NCI-H69 (cell line): ENCODE results near the gene PIK3R4.

Experiments
- DNase-seq: peaks from one replicate; lab custom pipeline; 2025; lab: John Stamatoyannopoulos, UW

Gene PIK3R4

GRCh38 chr3:130640027-130640426, 106.6 kb downstream of the PIK3R4 start:
- no peak for DNase-seq

- no peak for DNase-seq
These were observed 110.0 kb downstream of the PIK3R4 start for GRCh38 chr3:130636480-130637234.

- no peak for DNase-seq
These were observed 110.7 kb downstream of the PIK3R4 start for GRCh38 chr3:130635978-130636377.

GRCh38 chr3:130635285-130635684, 111.3 kb downstream of the PIK3R4 start:
- DNase-seq, result no peak
